Osteocyte (in vitro differentiated cells): ENCODE data around the gene TTLL11. TPM values are rescaled to one million over a fixed set of nuclear protein-coding genes. Genes with fewer than 3 reads are reported as not detected.

Source experiments
- DNase-seq: peaks from one replicate; pipeline ENCODE4 v3.0.0; 2021; ENCODE audit warnings: mixed read lengths; ENCODE audit not compliant: unreplicated experiment; ENCODE audit errors: extremely low spot score
- H3K27ac Mint-ChIP-seq: one replicate; pipeline ENCODE4 v1.8.0; 2021; ENCODE audit warnings: mild to moderate bottlenecking, mixed read lengths; ENCODE audit not compliant: unreplicated experiment
- H3K27me3 Mint-ChIP-seq: one replicate; pipeline ENCODE4 v1.8.0; 2021; ENCODE audit warnings: mixed read lengths; ENCODE audit not compliant: unreplicated experiment
- H3K36me3 Mint-ChIP-seq: one replicate; pipeline ENCODE4 v1.8.0; 2021; ENCODE audit warnings: mixed read lengths; ENCODE audit not compliant: unreplicated experiment
- H3K4me1 Mint-ChIP-seq: one replicate; pipeline ENCODE4 v1.8.0; 2021; ENCODE audit warnings: mixed read lengths; ENCODE audit not compliant: unreplicated experiment
- H3K4me3 Mint-ChIP-seq: one replicate; pipeline ENCODE4 v1.8.0; 2021; ENCODE audit warnings: mild to moderate bottlenecking, moderate library complexity, mixed read lengths; ENCODE audit not compliant: unreplicated experiment
- H3K9me3 Mint-ChIP-seq: one replicate; pipeline ENCODE4 v1.8.0; 2021; ENCODE audit warnings: mixed read lengths; ENCODE audit not compliant: unreplicated experiment
- CTCF ChIP-seq: fragments of 200-600 bp; sonication (generic); IDR thresholded peaks from 2 replicates; pipeline ENCODE4 v1.5.0; 2021; ENCODE audit warnings: antibody characterized with exemption, mild to moderate bottlenecking, moderate library complexity
- total RNA-seq: library from RNA; stranded (reverse); gene quantifications from 2 replicates; pipeline ENCODE4 v1.2.1, GENCODE V29; 2021

TTLL11 gene
- total RNA-seq, 1 donor from 2014 or later: 6.0 TPM

- Mint-ChIP-seq H3K27me3 (peaks cover 4% of the 10 kb centered on the region), H3K27ac (no peak overlapping the region), H3K4me1 (peaks cover 5% of the 10 kb centered on the region), H3K36me3 (no peaks in the 10 kb centered on the region), H3K4me3 (no peak overlapping the region), H3K9me3 (no peaks in the 10 kb centered on the region)
- TF ChIP-seq CTCF: no peak
- DNase-seq: no peak
Observed at GRCh38 chr9:121950866-121951265, 142.2 kb downstream of the TTLL11 start.

GRCh38 chr9:121950441-121950840, 142.7 kb downstream of the TTLL11 start:
- H3K4me3 Mint-ChIP-seq: no peak overlapping the region
- no peak for TF ChIP-seq CTCF
- H3K27me3 Mint-ChIP-seq: peaks cover 4% of the 10 kb centered on the region
- no peak for DNase-seq
- no peaks in the 10 kb centered on the region for H3K36me3 Mint-ChIP-seq
- H3K9me3 Mint-ChIP-seq: no peaks in the 10 kb centered on the region
- H3K27ac Mint-ChIP-seq: no peak overlapping the region
- H3K4me1 Mint-ChIP-seq: peaks cover 9% of the 10 kb centered on the region

- Mint-ChIP-seq H3K4me1 (peaks cover 16% of the 10 kb centered on the region), H3K36me3 (no peaks in the 10 kb centered on the region), H3K9me3 (no peaks in the 10 kb centered on the region), H3K27ac (no peak overlapping the region), H3K27me3 (peaks cover 4% of the 10 kb centered on the region), H3K4me3 (no peak overlapping the region)
- DNase-seq: no peak
- TF ChIP-seq CTCF: no peak
Observed at GRCh38 chr9:121949766-121950165, 143.3 kb downstream of the TTLL11 start.

GRCh38 chr9:121949364-121949763, 143.7 kb downstream of the TTLL11 start:
- no peak overlapping the region for H3K4me3 Mint-ChIP-seq
- H3K9me3 Mint-ChIP-seq: no peaks in the 10 kb centered on the region
- no peak overlapping the region for H3K27ac Mint-ChIP-seq
- no peak for DNase-seq
- H3K4me1 Mint-ChIP-seq: peaks cover 19% of the 10 kb centered on the region
- H3K36me3 Mint-ChIP-seq: no peaks in the 10 kb centered on the region
- TF ChIP-seq CTCF: no peak
- H3K27me3 Mint-ChIP-seq: peaks cover 4% of the 10 kb centered on the region

GRCh38 chr9:121947775-121948174, 145.3 kb downstream of the TTLL11 start:
- Mint-ChIP-seq H3K27me3 (peaks cover 4% of the 10 kb centered on the region), H3K4me3 (no peak overlapping the region), H3K9me3 (no peaks in the 10 kb centered on the region), H3K4me1 (peaks cover 28% of the 10 kb centered on the region), H3K36me3 (no peaks in the 10 kb centered on the region), H3K27ac (no peak overlapping the region)
- DNase-seq: no peak
- no peak for TF ChIP-seq CTCF
